HL-60/S4 (cell line): ENCODE results near the gene FGGY.

Source experiments
- in situ Hi-C: fragments of 300-500 bp; cut with MboI; formaldehyde crosslinking; loops from 2 replicates; pipeline ENCODE4 v1.14.3; 2022; ENCODE audit warnings: low sequenced_read_pairs

Gene FGGY

GRCh38 chr1:59776960-59777852, 480.3 kb downstream of the FGGY start:
- in situ Hi-C loops: no loop called here

- in situ Hi-C loops: no loop called here
Observed at GRCh38 chr1:59779949-59780348, 483.1 kb downstream of the FGGY start.

GRCh38 chr1:59788825-59789224, 491.9 kb downstream of the FGGY start:
- in situ Hi-C loops: no loop called here

DNA sequence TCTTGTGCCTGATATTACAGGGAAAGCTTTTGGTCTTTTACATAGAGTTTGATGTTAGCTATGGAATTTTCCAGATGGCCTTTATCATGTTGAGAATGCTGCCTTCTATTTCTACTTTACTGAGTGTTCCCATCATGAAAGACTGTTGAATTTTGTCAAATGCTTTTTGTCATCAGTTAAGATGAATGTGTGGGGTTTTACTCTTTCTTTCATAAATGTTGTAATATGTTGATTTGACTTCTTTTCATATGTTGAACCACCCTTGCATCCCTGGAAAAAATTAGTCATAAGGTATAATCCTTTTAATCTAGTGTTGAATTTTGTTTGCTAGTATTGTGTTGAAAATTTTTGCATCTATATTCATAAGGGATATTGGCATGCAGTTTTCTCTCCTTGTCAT, 501.7 kb downstream of the FGGY start:
- in situ Hi-C loops: no loop called here

DNA sequence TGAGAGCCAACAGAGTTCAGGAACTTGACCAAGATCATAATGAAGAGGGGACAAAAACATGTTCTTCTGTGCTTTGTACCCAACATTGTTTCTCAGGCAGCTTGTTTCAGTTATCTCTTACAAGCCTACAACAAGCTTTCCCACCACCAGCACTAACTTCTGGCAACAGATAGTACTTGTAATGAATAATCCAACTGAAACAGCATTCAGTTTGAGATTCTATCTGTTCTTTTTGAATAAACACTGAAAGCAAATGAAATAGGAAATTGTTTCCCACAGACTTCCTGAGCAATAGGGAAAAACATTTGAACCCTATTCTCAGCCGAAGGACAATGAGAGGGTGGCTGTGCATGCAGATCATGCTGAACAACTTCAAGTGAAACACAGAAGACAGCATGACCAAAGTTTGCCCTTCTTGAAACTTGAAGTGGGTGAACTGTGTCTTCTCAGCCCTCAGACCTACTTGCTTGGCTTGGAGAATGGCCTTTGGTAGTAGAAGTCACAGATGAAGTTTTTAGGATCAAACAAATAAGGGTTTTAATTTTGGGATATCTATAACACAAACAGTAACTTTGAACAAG, 506.7 kb downstream of the FGGY start:
- in situ Hi-C loops: no loop called here

- in situ Hi-C loops: no loop called here
Observed at GRCh38 chr1:59804301-59804700, 507.4 kb downstream of the FGGY start.

- in situ Hi-C loops: no loop called here
Observed at GRCh38 chr1:59805554-59805953, 508.7 kb downstream of the FGGY start.
